22Rv1 (cell line): ENCODE results near the gene NUDT22.

Experiments used
- ZFX ChIP-seq: fragments of 450-650 bp; IDR thresholded peaks from 2 replicates; pipeline ENCODE4 v1.6.1; 2017; ENCODE audit warnings: antibody characterized with exemption, borderline replicate concordance
- TF ChIP-seq, protein P1 (sequence below): fragments of 450-650 bp; IDR thresholded peaks from 2 replicates; pipeline ENCODE4 v1.5.1; 2017; ENCODE audit warnings: mild to moderate bottlenecking

DNA sequence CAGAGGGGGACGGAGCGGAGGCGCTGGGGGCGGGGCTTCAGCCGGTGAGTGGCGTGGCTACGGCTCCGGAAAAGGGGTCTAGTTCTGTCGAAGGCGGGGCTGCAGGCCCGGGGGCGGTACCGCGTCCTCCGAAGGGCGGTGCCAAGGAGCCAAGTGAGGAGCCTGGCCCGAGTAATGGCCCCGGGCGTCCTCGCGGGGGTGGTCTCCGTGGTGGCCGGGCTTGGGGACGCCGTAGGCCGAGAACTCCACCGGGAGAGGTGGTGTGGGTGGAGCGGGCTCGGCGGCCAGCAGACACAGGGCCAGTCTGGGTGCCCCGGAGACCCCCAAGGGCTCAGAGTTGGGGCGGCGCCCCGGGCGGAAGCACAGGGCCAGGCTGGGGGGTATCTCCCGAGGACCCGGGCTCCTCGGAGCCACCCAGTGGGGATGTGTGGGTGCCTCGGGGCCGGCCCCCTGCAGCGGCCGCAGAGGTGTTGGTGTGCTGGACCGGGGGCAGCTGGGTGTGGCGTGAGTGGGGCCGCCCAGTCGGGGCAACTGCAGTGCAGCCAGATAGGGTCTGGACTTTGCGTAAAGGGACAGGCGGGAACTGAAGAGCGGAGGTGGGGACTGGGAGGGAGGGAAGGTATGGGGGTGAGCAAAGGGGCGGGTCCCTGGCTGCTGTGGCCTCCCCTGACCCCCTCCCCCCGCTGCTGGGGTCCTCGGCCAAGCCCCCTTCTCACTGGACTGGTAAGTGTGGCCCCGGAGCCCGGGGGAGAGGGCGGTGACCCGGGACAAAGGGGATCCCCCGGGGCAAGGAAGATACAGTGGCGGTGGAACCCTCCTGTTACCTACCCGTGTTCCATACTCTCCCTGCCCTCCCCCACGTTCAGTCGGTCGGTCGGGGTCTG, 15.7 kb downstream of the NUDT22 start:
- TF ChIP-seq, protein P1, sequence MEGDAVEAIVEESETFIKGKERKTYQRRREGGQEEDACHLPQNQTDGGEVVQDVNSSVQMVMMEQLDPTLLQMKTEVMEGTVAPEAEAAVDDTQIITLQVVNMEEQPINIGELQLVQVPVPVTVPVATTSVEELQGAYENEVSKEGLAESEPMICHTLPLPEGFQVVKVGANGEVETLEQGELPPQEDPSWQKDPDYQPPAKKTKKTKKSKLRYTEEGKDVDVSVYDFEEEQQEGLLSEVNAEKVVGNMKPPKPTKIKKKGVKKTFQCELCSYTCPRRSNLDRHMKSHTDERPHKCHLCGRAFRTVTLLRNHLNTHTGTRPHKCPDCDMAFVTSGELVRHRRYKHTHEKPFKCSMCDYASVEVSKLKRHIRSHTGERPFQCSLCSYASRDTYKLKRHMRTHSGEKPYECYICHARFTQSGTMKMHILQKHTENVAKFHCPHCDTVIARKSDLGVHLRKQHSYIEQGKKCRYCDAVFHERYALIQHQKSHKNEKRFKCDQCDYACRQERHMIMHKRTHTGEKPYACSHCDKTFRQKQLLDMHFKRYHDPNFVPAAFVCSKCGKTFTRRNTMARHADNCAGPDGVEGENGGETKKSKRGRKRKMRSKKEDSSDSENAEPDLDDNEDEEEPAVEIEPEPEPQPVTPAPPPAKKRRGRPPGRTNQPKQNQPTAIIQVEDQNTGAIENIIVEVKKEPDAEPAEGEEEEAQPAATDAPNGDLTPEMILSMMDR: no peak
- no peak for TF ChIP-seq ZFX
